ENCODE results near the gene CALM1.

The CALM1 gene

GRCh38 chr14:90444077-90444696, 47.4 kb downstream of the CALM1 start:
- no peak for DNase-seq

DNA sequence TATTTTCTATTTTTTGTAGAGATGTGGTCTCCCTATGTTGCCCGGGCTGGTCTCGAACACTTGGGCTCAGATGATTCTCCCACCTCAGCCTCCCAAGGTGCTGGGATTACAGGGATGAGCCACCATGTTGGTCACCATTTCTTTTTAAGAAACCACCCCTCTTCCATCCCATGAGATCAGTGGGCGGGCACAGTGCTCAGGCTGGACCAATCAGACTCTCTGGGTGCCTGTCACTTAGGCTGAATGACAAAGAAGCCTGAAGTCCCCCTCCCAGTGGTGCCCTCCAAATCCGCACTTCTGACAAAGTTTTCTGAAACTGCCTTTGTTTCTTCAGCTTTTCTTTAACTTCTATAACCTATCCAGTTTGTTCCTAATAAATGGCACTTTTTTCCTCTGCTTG, 48.2 kb downstream of the CALM1 start:
- no peak for DNase-seq

GRCh38 chr14:90446405-90446804, 49.6 kb downstream of the CALM1 start:
- DNase-seq = no peak

GRCh38 chr14:90447720-90448497, 51.1 kb downstream of the CALM1 start:
- DNase-seq = no peak

DNA sequence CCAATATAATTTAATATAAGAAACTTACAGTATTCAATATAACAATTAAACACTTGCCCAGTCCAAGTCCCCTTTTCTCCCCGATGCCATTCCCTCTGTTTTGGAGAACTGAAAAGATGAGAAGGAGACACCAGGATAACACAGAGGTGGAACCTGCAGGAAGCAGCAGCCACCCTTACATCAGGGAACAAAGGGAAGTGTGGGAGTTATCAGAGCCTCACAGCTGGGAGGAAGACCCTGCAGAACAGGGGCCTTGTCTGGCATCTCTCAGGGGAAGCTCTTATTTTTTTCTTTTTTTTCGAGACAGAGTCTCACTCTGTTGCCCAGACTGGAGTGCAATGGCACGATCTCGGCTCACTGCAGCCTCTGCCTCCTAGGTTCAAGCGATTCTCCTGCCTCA, 52.6 kb downstream of the CALM1 start:
- no peak for DNase-seq

DNA sequence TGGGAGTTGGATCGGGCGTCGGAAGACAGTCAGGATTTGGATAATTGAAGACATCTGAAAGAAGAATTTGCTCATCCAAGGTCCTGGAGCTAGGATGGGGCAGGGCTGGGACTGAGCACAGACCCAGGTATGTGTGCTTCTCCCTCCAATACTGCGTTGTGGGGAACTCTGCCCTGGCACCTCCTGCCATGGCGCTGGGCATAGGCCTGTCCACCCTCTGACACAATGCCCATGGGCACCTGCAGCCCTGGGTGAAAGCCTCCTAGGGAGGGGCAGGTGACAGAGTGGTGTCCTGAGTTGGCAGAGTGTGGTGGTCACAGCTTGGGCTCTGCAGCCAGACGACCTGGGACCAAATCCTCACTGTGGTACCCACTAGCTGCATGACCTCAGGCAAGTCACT, 53.3 kb downstream of the CALM1 start:
- DNase-seq = no peak

- DNase-seq = no peak
Observed at GRCh38 chr14:90450667-90451066, 53.8 kb downstream of the CALM1 start.

DNA sequence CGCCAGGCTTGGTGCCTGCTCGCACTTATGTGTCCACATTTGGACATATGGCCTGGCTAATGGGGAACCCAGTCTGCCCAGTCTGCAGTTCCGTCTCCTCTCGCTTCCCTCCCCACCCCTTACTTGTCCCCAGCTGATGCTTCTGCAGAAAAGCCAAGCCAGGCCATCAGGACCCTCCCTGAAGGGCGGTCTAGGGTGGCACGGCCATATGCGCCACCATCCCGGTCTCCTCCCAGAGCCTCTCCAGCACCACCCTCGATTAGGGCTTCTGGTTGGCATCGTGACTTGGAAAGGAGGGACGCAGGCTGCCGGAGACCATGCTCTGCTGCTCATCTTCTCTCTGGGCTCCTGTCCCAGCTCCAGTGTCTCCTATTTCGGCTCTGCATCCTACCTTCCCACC, 54.6 kb downstream of the CALM1 start:
- no peak for DNase-seq

DNA sequence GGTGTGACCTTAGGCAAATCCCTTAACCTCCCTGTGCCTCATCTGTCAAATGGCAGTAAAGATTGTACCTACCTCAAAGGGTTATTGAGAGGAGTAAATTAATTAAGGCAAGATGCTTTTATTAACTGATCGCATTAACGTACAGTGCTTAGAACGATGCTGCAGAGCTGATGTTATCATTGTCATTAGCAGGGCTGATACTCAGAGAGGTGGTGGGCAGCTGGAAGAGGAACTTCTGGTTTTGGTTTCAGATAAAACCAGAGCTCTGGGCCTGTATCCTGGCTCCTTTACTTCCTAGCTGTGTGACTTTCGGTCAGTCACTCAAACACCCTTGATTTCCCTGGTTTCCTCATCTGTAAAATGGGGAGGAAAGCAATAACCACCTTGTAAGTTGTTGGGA, 55.1 kb downstream of the CALM1 start:
- no peak for DNase-seq

GRCh38 chr14:90452366-90452765, 55.5 kb downstream of the CALM1 start:
- DNase-seq = no peak

GRCh38 chr14:90453401-90453951, 56.6 kb downstream of the CALM1 start:
- no peak for DNase-seq

- no peak for DNase-seq
Observed at GRCh38 chr14:90454041-90455000, 57.5 kb downstream of the CALM1 start.

- no peak for DNase-seq
Observed at GRCh38 chr14:90455100-90455571, 58.3 kb downstream of the CALM1 start.

DNA sequence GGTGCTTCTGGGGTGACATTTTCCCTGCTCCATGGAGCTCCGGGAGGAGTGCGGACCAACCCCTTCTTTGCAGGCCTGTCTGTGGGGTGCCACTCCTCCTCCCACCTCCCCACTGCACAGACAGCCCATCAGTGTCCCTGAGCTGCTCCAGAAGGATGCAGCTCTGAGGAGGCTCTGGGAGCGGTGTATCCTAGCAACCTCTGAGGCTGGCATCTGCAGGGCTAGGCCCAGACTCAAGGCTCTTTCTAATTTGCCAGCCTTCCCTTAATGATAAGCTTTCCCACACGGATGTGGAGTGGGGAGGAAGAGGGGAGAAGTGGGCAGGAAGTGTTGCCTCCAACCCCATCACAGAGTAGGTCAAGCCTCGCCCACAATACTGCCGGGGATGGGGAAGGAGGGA, 59.7 kb downstream of the CALM1 start:
- DNase-seq = no peak

DNA sequence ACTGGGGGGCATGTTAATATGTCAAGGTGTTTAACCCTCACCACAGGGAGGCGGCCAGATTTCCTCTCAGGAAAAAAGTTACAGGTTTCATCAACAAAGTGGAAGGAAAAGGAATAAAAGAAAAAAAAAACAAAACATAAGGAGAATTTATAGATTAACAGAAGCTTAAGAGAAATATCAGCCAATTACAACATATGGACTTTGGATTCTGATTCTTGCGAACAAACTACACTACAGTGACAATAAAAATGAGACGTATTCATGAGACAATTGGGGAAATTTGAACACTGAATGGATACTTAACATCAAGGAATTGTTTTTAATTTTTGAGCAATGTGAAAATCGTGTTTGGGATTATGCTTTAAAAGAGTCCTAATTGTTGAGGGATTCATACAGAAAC, 60.4 kb downstream of the CALM1 start:
- no peak for DNase-seq
